Esophagus squamous epithelium (tissue), 5 donors: ENCODE data around the gene ATM. TPM values are rescaled to one million over a fixed set of nuclear protein-coding genes. Genes with fewer than 3 reads are reported as not detected.

Source experiments
- DNase-seq: peaks from one replicate; lab custom pipeline; 2025; lab: John Stamatoyannopoulos, UW
- H3K27ac ChIP-seq, 4 donors: fragments of 200-600 bp; sonication (generic); one replicate each; pipeline ENCODE4 v1.5.1; 2016 to 2019; ENCODE audit warnings: mild to moderate bottlenecking in 1 of 4
- H3K27me3 ChIP-seq, 4 donors: fragments of 200-600 bp; sonication (generic); 1 replicate in 3 of 4; 2 replicates in 1 of 4; pipeline versions ENCODE4 v1.5.1 to v1.6.0; 2017 to 2021; ENCODE audit warnings: antibody characterized with exemption in 1 of 4
- H3K36me3 ChIP-seq, 3 donors: fragments of 200-600 bp; sonication (generic); one replicate each; pipeline ENCODE4 v1.5.1; 2016 to 2019
- H3K4me1 ChIP-seq, 3 donors: fragments of 200-600 bp; sonication (generic); one replicate each; pipeline ENCODE4 v1.5.1; 2017 to 2019
- H3K4me3 ChIP-seq, 4 donors: fragments of 200-600 bp; sonication (generic); 1 replicate in 3 of 4; 2 replicates in 1 of 4; pipeline ENCODE4 v1.5.1; 2016 to 2019; ENCODE audit warnings: mild to moderate bottlenecking in 2 of 4, moderate library complexity in 1 of 4
- H3K9me3 ChIP-seq, 3 donors: fragments of 200-600 bp; sonication (generic); one replicate each; pipeline ENCODE4 v1.5.1; 2016 to 2019
- POLR2A ChIP-seq, 4 donors: fragments of 450-650 bp; IDR thresholded peaks; one replicate each; pipeline ENCODE4 v1.6.1; 2017; ENCODE audit warnings: antibody characterized with exemption in 4 of 4, mild to moderate bottlenecking in 4 of 4, moderate library complexity in 3 of 4
- WGBS, 2 donors: methylation state at CpG; one replicate each; pipeline ENCODE4 v1.1.5; 2018; 5-methylcytosine and 5-hydroxymethylcytosine counted together
- intact Hi-C: fragments of 100-400 bp; cut with DNase I; formaldehyde crosslinking; loops from one replicate; pipeline ENCODE4 v1.15.0; 2022
- total RNA-seq, 4 donors: library from RNA; depleted of rRNA; stranded (reverse); fragments of >200 nt; gene quantifications; one replicate each; pipeline ENCODE4 v1.1.0, GENCODE V29; 2016
- TF ChIP-seq, protein P1 (sequence below), 6 experiments: fragments of 450-650 bp in 4 of 6; fragments of 200-600 bp in 2 of 6; sonication (generic) in 2 of 6; IDR thresholded peaks; one replicate each; pipeline ENCODE4 v1.5.1; 2016 to 2019; ENCODE audit warnings: antibody characterized with exemption in 6 of 6, mild to moderate bottlenecking in 4 of 6, moderate library complexity in 4 of 6
- donor health status: DM: yes; HTN: yes; CAD: no.

Gene ATM
- total RNA-seq, 4 donors from 2014 or later = 13.9 to 52.6 (median 21.7) TPM

DNA sequence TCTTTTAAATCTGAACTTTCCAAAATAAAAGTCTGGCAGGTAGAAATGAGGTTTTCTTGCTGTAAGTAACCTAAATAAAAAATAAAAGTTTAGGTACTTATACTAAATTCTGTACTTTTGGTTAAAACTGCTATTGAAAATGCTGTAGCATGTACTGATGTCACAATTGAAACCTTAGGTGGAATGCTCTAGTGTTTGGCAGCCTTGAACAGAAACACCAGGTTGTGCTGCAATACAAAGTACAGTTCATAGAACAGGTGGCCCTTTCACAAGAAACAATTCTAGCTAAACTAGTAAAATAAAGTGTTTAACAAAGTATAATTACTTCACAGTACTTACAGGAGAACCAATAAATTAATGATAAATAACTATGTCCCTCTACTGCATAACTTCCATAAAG lies 25.5 kb upstream of the ATM start:
- intact Hi-C loops = no loop called here
- TF ChIP-seq, protein P1, sequence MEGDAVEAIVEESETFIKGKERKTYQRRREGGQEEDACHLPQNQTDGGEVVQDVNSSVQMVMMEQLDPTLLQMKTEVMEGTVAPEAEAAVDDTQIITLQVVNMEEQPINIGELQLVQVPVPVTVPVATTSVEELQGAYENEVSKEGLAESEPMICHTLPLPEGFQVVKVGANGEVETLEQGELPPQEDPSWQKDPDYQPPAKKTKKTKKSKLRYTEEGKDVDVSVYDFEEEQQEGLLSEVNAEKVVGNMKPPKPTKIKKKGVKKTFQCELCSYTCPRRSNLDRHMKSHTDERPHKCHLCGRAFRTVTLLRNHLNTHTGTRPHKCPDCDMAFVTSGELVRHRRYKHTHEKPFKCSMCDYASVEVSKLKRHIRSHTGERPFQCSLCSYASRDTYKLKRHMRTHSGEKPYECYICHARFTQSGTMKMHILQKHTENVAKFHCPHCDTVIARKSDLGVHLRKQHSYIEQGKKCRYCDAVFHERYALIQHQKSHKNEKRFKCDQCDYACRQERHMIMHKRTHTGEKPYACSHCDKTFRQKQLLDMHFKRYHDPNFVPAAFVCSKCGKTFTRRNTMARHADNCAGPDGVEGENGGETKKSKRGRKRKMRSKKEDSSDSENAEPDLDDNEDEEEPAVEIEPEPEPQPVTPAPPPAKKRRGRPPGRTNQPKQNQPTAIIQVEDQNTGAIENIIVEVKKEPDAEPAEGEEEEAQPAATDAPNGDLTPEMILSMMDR (IDR thresholded peaks at IDR 0.05) = no peak
- TF ChIP-seq POLR2A (IDR thresholded peaks at IDR 0.05) = no peak
- DNase-seq = no peak
- Histone ChIP-seq H3K27me3 (no peaks in the 10 kb centered on the region), H3K4me1 (peaks cover 0 to 18% (median 11%) of the 10 kb centered on the region in 3 donors), H3K4me3 (no peak overlapping the region), H3K36me3 (peaks cover 0 to 54% (median 10%) of the 10 kb centered on the region in 3 donors), H3K9me3 (no peaks in the 10 kb centered on the region), H3K27ac (no peak overlapping the region)

DNA sequence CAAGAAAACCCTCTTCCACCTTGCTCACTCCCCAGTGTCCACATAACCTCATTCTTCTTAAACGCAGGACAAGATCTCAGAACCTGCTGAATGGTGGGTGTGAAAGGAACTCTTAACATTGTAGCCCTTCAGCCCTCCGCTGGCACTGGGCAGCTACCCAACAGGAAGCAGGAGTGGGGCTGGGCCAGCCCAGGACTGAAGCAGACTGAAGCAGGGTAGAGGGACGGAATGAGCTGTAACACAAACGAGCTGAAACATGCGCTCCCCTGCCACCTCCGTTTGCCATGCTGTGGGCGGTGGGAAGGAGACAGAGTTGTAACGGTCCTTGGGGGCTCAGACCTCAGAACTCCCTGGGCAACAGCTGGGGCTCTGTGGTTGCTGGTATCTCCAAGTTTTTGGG lies 24.0 kb upstream of the ATM start:
- H3K27me3 ChIP-seq = no peaks in the 10 kb centered on the region
- peak overlapping the region in 1 of 4 donors; percentile 3 for H3K4me3 ChIP-seq
- H3K36me3 ChIP-seq = peaks cover 0 to 41% (median under 1%) of the 10 kb centered on the region in 3 donors
- intact Hi-C loops = no loop called here
- no peak for TF ChIP-seq POLR2A (IDR thresholded peaks at IDR 0.05)
- TF ChIP-seq, protein P1 (IDR thresholded peaks at IDR 0.05) = no peak
- no peak for DNase-seq
- H3K4me1 ChIP-seq = peaks cover 0 to 18% (median 11%) of the 10 kb centered on the region in 3 donors
- H3K9me3 ChIP-seq = no peaks in the 10 kb centered on the region
- H3K27ac ChIP-seq = no peak overlapping the region
- WGBS, 2 donors = 40 to 58% methylated on average over 2 to 4 of the region's 8 CpGs

DNA sequence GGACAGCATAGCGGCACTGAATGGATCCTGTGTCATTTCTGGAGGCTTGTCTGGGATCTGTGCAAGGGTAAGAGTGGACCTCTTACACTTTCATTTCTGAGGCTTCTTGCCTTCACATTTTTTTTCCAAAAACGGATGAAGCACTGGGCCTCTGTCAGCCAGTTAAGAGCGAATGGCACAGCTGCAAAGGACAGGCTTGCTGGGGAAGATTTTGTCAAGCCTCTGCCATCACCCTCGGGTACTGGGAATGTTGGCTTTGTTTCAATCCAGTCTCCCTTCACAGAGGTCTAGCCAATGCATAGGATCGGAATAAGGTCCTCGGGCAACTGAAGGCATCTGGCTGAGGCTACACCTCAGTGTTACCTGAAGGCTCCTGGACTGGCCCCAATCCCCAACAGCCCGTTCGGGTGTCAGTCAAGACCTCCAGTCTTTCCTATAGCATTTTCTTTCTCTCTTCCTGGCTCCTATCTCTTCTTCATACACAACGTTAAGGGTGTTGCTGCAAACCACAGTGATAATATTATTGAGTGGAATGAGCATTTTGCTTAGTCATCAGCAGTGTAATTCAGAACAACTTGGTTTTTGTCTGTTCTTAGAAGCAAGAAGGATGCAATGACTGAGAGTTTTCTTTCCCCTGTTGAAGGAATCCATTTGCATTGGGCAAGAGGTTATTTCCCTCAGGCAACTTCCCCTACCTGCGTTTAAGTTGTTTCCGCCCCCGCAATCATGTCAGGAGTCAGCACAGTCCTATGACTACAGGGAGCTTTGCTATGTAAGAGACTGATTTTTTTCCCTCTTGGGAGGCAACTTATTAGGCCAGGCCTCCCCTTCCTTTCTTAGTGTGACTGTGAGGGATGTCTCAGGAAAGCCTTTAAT lies 23.2 kb upstream of the ATM start:
- no peak for TF ChIP-seq POLR2A (IDR thresholded peaks at IDR 0.05)
- TF ChIP-seq, protein P1 (IDR thresholded peaks at IDR 0.05) = no peak
- Histone ChIP-seq H3K27ac (peak overlapping the region in 2 of 4 donors; percentile 7 to 35), H3K4me1 (peaks cover 0 to 18% (median 11%) of the 10 kb centered on the region in 3 donors), H3K27me3 (no peaks in the 10 kb centered on the region), H3K4me3 (no peak overlapping the region), H3K9me3 (peaks cover 0 to 7% (median 0%) of the 10 kb centered on the region in 3 donors), H3K36me3 (peaks cover 0 to 41% (median 0%) of the 10 kb centered on the region in 3 donors)
- intact Hi-C loops = no loop called here
- WGBS, 2 donors = 54 to 60% methylated on average over 10 to 12 of the region's 12 CpGs
- no peak for DNase-seq

DNA sequence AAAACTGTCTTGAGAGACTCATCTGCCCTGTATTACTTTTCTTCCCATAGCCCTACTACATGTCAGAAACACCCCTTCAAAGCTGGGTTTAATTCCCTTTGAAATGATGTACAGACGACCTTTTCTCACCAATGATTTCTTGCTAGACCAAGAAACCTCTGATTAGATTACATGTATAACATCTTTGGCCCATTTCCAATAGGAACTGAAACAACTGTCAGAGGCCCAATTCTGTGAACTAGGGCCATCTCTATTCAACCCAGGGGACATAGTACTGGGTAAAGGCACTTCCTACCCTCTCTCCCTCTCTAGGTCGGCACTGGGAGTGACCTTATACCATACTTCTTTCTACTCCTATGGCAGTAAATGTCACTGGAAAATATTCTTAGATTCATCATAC lies 19.8 kb upstream of the ATM start:
- no peaks in the 10 kb centered on the region for H3K27me3 ChIP-seq
- intact Hi-C loops = no loop called here
- H3K9me3 ChIP-seq = peaks cover 0 to 32% (median 0%) of the 10 kb centered on the region in 3 donors
- no peak for DNase-seq
- WGBS, 2 donors = 71 to 73% methylated on average over 2 of the region's 2 CpGs
- H3K36me3 ChIP-seq = peaks cover 7 to 49% (median 8%) of the 10 kb centered on the region in 3 donors
- H3K4me1 ChIP-seq = peaks cover 0 to 18% (median 11%) of the 10 kb centered on the region in 3 donors
- no peak overlapping the region for H3K4me3 ChIP-seq
- H3K27ac ChIP-seq = no peak overlapping the region
- TF ChIP-seq POLR2A (IDR thresholded peaks at IDR 0.05) = no peak
- TF ChIP-seq, protein P1 (IDR thresholded peaks at IDR 0.05) = no peak

DNA sequence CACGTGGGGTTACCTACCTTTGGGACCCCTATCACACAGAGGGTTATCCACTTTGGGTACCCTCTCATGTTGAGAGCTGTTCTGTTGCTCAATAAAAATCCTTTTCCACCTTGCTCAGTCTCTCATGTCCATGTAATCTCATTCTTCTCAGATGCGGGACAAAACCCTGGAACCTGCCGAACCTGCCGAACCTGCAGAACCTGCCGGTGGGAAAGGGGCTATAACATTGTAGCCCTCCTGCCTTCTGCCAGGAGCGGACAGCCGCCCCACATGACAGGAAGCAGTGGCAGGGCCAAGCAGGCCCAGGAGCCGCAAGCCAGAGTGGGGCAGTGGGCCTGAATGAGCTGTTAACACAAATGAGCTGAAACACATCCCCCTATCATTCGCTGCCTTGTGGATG lies 18.5 kb upstream of the ATM start:
- intact Hi-C loops = no loop called here
- H3K27ac ChIP-seq = no peak overlapping the region
- no peaks in the 10 kb centered on the region for H3K27me3 ChIP-seq
- H3K9me3 ChIP-seq = peaks cover 0 to 32% (median 0%) of the 10 kb centered on the region in 3 donors
- peaks cover 7 to 57% (median 8%) of the 10 kb centered on the region in 3 donors for H3K36me3 ChIP-seq
- peaks cover 0 to 9% (median 3%) of the 10 kb centered on the region in 3 donors for H3K4me1 ChIP-seq
- H3K4me3 ChIP-seq = no peak overlapping the region
- no peak for DNase-seq
- 83 to 98% methylated on average over 1 to 4 of the region's 9 CpGs for WGBS, 2 donors
- TF ChIP-seq POLR2A (IDR thresholded peaks at IDR 0.05) = no peak
- TF ChIP-seq, protein P1 (IDR thresholded peaks at IDR 0.05) = no peak
